H1 (cell line): ENCODE results near the gene ANGPTL4.
"Not testable (repeated sequence)": the region's sequence is repeated elsewhere in the genome, so short reads cannot be mapped to it uniquely, and the experiment has no call there.

Experiments
- ATF2 ChIP-seq: IDR thresholded peaks from 2 replicates; pipeline ENCODE4 v1.6.1; 2012; ENCODE audit warnings: low read length, inconsistent platforms
- BRCA1 ChIP-seq: IDR thresholded peaks from 2 replicates; pipeline ENCODE4 v1.6.1; 2012; ENCODE audit warnings: low read depth, low read length, improper control_type of control experiment
- CTCF ChIP-seq, 3 experiments: IDR thresholded peaks; 1 replicate in 2 of 3; 2 replicates in 1 of 3; pipeline versions ENCODE4 v1.5.1 to v1.6.1; 2011; ENCODE audit warnings: low read length in 3 of 3, mild to moderate bottlenecking in 3 of 3, inconsistent platforms in 2 of 3, low read depth in 1 of 3, moderate library complexity in 1 of 3; ENCODE audit not compliant: insufficient read depth in 1 of 3; ENCODE audit errors: control extremely low read depth in 1 of 3
- HDAC2 ChIP-seq, 2 experiments: fragments of 300-600 bp in 1 of 2; sonication (generic) in 1 of 2; IDR thresholded peaks; 2 replicates each; pipeline ENCODE4 v1.6.1; 2011 to 2012; ENCODE audit warnings: low read depth in 2 of 2, low read length in 2 of 2, mild to moderate bottlenecking in 2 of 2, moderate library complexity in 2 of 2, borderline replicate concordance in 1 of 2, inconsistent platforms in 1 of 2
- JUN ChIP-seq: IDR thresholded peaks from 2 replicates; pipeline ENCODE4 v1.6.1; 2011; ENCODE audit warnings: low read depth, mild to moderate bottlenecking, improper control_type of control experiment, low read length
- RFX5 ChIP-seq: IDR thresholded peaks from 2 replicates; pipeline ENCODE4 v1.6.1; 2011; ENCODE audit warnings: low read depth, low read length, improper control_type of control experiment, borderline replicate concordance
- SAP30 ChIP-seq: fragments of 300-600 bp; sonication (generic); IDR thresholded peaks from 2 replicates; pipeline ENCODE4 v1.7.1; 2012; ENCODE audit warnings: low read length, moderate library complexity, mild to moderate bottlenecking, inconsistent platforms; ENCODE audit not compliant: insufficient read depth, insufficient replicate concordance

DNA sequence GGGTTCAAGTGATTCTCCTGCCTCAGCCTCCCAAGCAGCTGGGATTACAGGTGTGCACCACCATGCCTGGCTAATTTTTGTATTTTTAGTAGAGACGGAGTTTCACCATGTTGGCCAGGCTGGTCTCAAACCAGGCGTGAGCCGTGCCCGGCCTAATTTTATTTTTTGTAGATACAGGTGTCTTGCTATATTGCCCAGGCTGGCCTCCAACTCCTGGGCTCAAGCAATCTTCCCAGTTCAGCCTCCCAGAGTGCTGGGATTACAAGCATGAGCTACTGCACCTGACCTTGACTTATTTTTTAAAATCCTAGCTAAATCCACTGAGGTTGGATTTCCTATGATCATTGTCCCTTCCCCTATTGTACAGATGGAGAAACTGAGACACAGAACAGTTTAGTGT, 22.5 kb upstream of the ANGPTL4 start:
- TF ChIP-seq RFX5; HDAC2 (IDR thresholded peaks at IDR 0.05; ENCODE audit: borderline replicate concordance in 1 of 2, low read depth in 2 of 2, low read length in 2 of 2); SAP30; ATF2; JUN; BRCA1; CTCF (IDR thresholded peaks at IDR 0.05; ENCODE audit: control extremely low read depth in 1 of 3, insufficient read depth in 1 of 3, low read depth in 1 of 3, low read length in 3 of 3): not testable (repeated sequence)
